Measurements from ENCODE around the gene SNX8. TPM values are rescaled to one million over a fixed set of nuclear protein-coding genes. Genes with fewer than 3 reads are reported as not detected.

Gene SNX8
- total and polyA plus RNA-seq, 2 of the 13 experiments (the other 11 are each of a cell fraction or from before 2014, with no cell fraction given), result 20.6 to 45.2 TPM

- TF ChIP-seq, protein P1, sequence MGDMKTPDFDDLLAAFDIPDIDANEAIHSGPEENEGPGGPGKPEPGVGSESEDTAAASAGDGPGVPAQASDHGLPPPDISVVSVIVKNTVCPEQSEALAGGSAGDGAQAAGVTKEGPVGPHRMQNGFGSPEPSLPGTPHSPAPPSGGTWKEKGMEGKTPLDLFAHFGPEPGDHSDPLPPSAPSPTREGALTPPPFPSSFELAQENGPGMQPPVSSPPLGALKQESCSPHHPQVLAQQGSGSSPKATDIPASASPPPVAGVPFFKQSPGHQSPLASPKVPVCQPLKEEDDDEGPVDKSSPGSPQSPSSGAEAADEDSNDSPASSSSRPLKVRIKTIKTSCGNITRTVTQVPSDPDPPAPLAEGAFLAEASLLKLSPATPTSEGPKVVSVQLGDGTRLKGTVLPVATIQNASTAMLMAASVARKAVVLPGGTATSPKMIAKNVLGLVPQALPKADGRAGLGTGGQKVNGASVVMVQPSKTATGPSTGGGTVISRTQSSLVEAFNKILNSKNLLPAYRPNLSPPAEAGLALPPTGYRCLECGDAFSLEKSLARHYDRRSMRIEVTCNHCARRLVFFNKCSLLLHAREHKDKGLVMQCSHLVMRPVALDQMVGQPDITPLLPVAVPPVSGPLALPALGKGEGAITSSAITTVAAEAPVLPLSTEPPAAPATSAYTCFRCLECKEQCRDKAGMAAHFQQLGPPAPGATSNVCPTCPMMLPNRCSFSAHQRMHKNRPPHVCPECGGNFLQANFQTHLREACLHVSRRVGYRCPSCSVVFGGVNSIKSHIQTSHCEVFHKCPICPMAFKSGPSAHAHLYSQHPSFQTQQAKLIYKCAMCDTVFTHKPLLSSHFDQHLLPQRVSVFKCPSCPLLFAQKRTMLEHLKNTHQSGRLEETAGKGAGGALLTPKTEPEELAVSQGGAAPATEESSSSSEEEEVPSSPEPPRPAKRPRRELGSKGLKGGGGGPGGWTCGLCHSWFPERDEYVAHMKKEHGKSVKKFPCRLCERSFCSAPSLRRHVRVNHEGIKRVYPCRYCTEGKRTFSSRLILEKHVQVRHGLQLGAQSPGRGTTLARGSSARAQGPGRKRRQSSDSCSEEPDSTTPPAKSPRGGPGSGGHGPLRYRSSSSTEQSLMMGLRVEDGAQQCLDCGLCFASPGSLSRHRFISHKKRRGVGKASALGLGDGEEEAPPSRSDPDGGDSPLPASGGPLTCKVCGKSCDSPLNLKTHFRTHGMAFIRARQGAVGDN (CRISPR knock-in tag; IDR thresholded peaks at IDR 0.05), result 0 out of 2 replicates have a peak, but pooled peaks have one; percentile 9
- TF ChIP-seq KMT2A (CRISPR knock-in tag; IDR thresholded peaks at IDR 0.05) (0 out of 2 replicates have a peak, but pooled peaks have one; percentile 8), ZBTB21 (CRISPR knock-in tag; IDR thresholded peaks at IDR 0.05) (no peak), ZNF703 (CRISPR knock-in tag; IDR thresholded peaks at IDR 0.05; ENCODE audit: borderline replicate concordance) (no peak), PRMT3 (CRISPR knock-in tag; IDR thresholded peaks at IDR 0.05; ENCODE audit: borderline replicate concordance, low read depth) (no peak), PATZ1 (CRISPR knock-in tag; IDR thresholded peaks at IDR 0.05) (no peak), FOXJ3 (CRISPR knock-in tag; IDR thresholded peaks at IDR 0.05; ENCODE audit: borderline replicate concordance) (peak; percentile 0; the same call in 1 of the 2 replicates), ZMYM2 (CRISPR knock-in tag; IDR thresholded peaks at IDR 0.05) (no peak), NFIB (CRISPR knock-in tag; IDR thresholded peaks at IDR 0.05; ENCODE audit: borderline replicate concordance) (no peak)
These were observed 44.2 kb downstream of the SNX8 start (continued) for GRCh38 chr7:2269991-2270460.

All from HepG2 (cell line).